Erythroblast (primary cell): Measurements from ENCODE around the gene DROSHA.
A peak's percentile ranks its signal among the peaks of the same experiment; 100 is the strongest.
"Not testable (repeated sequence)": the region's sequence is repeated elsewhere in the genome, so short reads cannot be mapped to it uniquely, and the experiment has no call there.

Source experiments
- DNase-seq, 2 experiments: peaks; one replicate each; lab custom pipeline; 2025; lab: John Stamatoyannopoulos, UW
- GATA1 ChIP-seq: IDR thresholded peaks from 2 replicates; pipeline ENCODE4 v1.6.1; 2011; ENCODE audit warnings: low read depth, mild to moderate bottlenecking, control low read depth, low read length, moderate library complexity
- POLR2A ChIP-seq: IDR thresholded peaks from 2 replicates; pipeline ENCODE4 v1.6.1; 2011; ENCODE audit warnings: mild to moderate bottlenecking, low read length

Gene DROSHA

GRCh38 chr5:31554552-31554951 is 22.7 kb upstream of the DROSHA start:
- TF ChIP-seq GATA1 (no peak), POLR2A (no peak)
- DNase-seq: no peak

- no peak for DNase-seq
- TF ChIP-seq GATA1 (no peak), POLR2A (no peak)
Measured at GRCh38 chr5:31553863-31554262, 22.0 kb upstream of the DROSHA start.

- TF ChIP-seq POLR2A: no peak
- TF ChIP-seq GATA1: no peak
Measured at GRCh38 chr5:31551878-31552277, 20.0 kb upstream of the DROSHA start.

GRCh38 chr5:31549114-31549513 is 17.2 kb upstream of the DROSHA start:
- DNase-seq: not testable (repeated sequence)

More at GRCh38 chr5:31551878-31552277, 20.0 kb upstream of the DROSHA start:
- no peak for DNase-seq

- DNase-seq: no peak
- no peak for TF ChIP-seq POLR2A
- TF ChIP-seq GATA1: no peak
Measured at GRCh38 chr5:31537851-31538250, 6.0 kb upstream of the DROSHA start.

GRCh38 chr5:31537349-31537748 is 5.5 kb upstream of the DROSHA start:
- no peak for DNase-seq
- TF ChIP-seq GATA1: no peak
- TF ChIP-seq POLR2A: no peak

- no peak for DNase-seq
- TF ChIP-seq GATA1 (no peak), POLR2A (no peak)
Measured at GRCh38 chr5:31536873-31537272, 5.0 kb upstream of the DROSHA start.

GRCh38 chr5:31534527-31535046 is 2.7 kb upstream of the DROSHA start:
- no peak for DNase-seq
- TF ChIP-seq GATA1 (no peak), POLR2A (no peak)

- no peak for TF ChIP-seq POLR2A
- no peak for TF ChIP-seq GATA1
- peak; percentile 57 to 65 for DNase-seq
Measured at GRCh38 chr5:31531543-31531887, 378 bp downstream of the DROSHA start.

GRCh38 chr5:31530541-31531265 is 1.2 kb downstream of the DROSHA start:
- no peak for TF ChIP-seq GATA1
- TF ChIP-seq POLR2A: no peak
- DNase-seq: peak; percentile 18 to 38

- DNase-seq: no peak
- no peak for TF ChIP-seq POLR2A
- no peak for TF ChIP-seq GATA1
Measured at GRCh38 chr5:31523041-31523440, 8.9 kb downstream of the DROSHA start.

GRCh38 chr5:31516802-31517201 is 15.1 kb downstream of the DROSHA start:
- DNase-seq: no peak
- TF ChIP-seq POLR2A (no peak), GATA1 (no peak)

- DNase-seq: no peak
- TF ChIP-seq POLR2A (no peak), GATA1 (no peak)
Measured at GRCh38 chr5:31511305-31511704, 20.6 kb downstream of the DROSHA start.

GRCh38 chr5:31504529-31504928 is 27.4 kb downstream of the DROSHA start:
- DNase-seq: no peak
- TF ChIP-seq POLR2A (no peak), GATA1 (no peak)

- no peak for DNase-seq
- TF ChIP-seq POLR2A (no peak), GATA1 (no peak)
Measured at GRCh38 chr5:31502506-31502905, 29.4 kb downstream of the DROSHA start.

GRCh38 chr5:31500256-31500655 is 31.6 kb downstream of the DROSHA start:
- DNase-seq: no peak
- TF ChIP-seq POLR2A: no peak
- TF ChIP-seq GATA1: no peak

GRCh38 chr5:31496891-31497290 is 35.0 kb downstream of the DROSHA start:
- TF ChIP-seq GATA1: no peak
- no peak for TF ChIP-seq POLR2A
- DNase-seq: no peak
